HG03025 (cell line): ENCODE measurements around the gene RPGRIP1.
"Not testable (repeated sequence)": the region's sequence is repeated elsewhere in the genome, so short reads cannot be mapped to it uniquely, and the experiment has no call there.

Experiments used
- ATAC-seq: cut with Tn5 transposase; IDR thresholded peaks from one replicate; pipeline ENCODE4 v1.9.1; 2021; ENCODE audit warnings: mild to moderate bottlenecking, moderate library complexity; ENCODE audit not compliant: unreplicated experiment, low FRiP score

RPGRIP1 gene

GRCh38 chr14:21258005-21258888, 21.6 kb upstream of the RPGRIP1 start:
- no peak for ATAC-seq

- ATAC-seq: no peak
Measured at GRCh38 chr14:21258889-21259787, 20.7 kb upstream of the RPGRIP1 start.

- ATAC-seq: no peak
Measured at GRCh38 chr14:21261824-21262223, 18.1 kb upstream of the RPGRIP1 start.

GRCh38 chr14:21262410-21262809, 17.5 kb upstream of the RPGRIP1 start:
- no peak for ATAC-seq

GRCh38 chr14:21263284-21264024, 16.4 kb upstream of the RPGRIP1 start:
- peak; percentile 12 for ATAC-seq

GRCh38 chr14:21264025-21264801, 15.7 kb upstream of the RPGRIP1 start:
- peak; percentile 53 for ATAC-seq

- ATAC-seq: no peak
Measured at GRCh38 chr14:21267431-21267845, 12.4 kb upstream of the RPGRIP1 start.

- ATAC-seq: no peak
Measured at GRCh38 chr14:21267886-21268616, 11.8 kb upstream of the RPGRIP1 start.

GRCh38 chr14:21268617-21269251, 11.1 kb upstream of the RPGRIP1 start:
- no peak for ATAC-seq

- ATAC-seq: peak; percentile 87
Measured at GRCh38 chr14:21269252-21270046, 10.4 kb upstream of the RPGRIP1 start, which contains the start of gene HNRNPC. HNRNPC (minus strand) TSS chr14:21269442; CDS start chr14:21234193, 35,249 bp downstream.

- ATAC-seq: not testable (repeated sequence)
Measured at GRCh38 chr14:21272661-21273060, 7.2 kb upstream of the RPGRIP1 start.

GRCh38 chr14:21275261-21275858, 4.5 kb upstream of the RPGRIP1 start:
- ATAC-seq: no peak

- no peak for ATAC-seq
Measured at GRCh38 chr14:21278632-21279031, 1.3 kb upstream of the RPGRIP1 start.

GRCh38 chr14:21281917-21282316, 2.0 kb downstream of the RPGRIP1 start:
- ATAC-seq: not testable (repeated sequence)

GRCh38 chr14:21286516-21286915, 6.6 kb downstream of the RPGRIP1 start:
- ATAC-seq: not testable (repeated sequence)

- ATAC-seq: no peak
Measured at GRCh38 chr14:21287168-21287567, 7.3 kb downstream of the RPGRIP1 start.

- ATAC-seq: not testable (repeated sequence)
Measured at GRCh38 chr14:21294026-21294425, 14.1 kb downstream of the RPGRIP1 start.
